Natural killer cell (primary cell): Measurements from ENCODE around the gene HBB. TPM values are rescaled to one million over a fixed set of nuclear protein-coding genes. Genes with fewer than 3 reads are reported as not detected.

Experiments used
- ATAC-seq, 3 donors: fragments of 150-1000 bp in 2 of 3; fragments of 200-7000 bp in 1 of 3; cut with Tn5 transposase; 1 replicate in 1 of 3; 2 replicates in 2 of 3; pipeline ENCODE4 v1.10.0; 2021; ENCODE audit warnings: mild to moderate bottlenecking in 2 of 3, moderate library complexity in 2 of 3
- DNase-seq, 2 donors: peaks; one replicate each; pipeline versions ENCODE4 v3.0.0 to v3.0.0-alpha.2; 2013 to 2021; ENCODE audit warnings: mixed read lengths in 1 of 2
- H3K27ac ChIP-seq: one replicate; pipeline ENCODE4 v1.5.1; 2013; ENCODE audit warnings: mild to moderate bottlenecking, low read length
- H3K27me3 ChIP-seq: one replicate; pipeline ENCODE4 v1.6.1; 2013; ENCODE audit warnings: low read length; ENCODE audit not compliant: control insufficient read depth, insufficient read depth
- H3K36me3 ChIP-seq: one replicate; pipeline ENCODE4 v1.6.1; 2013; ENCODE audit warnings: low read length; ENCODE audit not compliant: control insufficient read depth, insufficient read depth
- H3K4me1 ChIP-seq: one replicate; pipeline ENCODE4 v1.6.1; 2013; ENCODE audit warnings: low read length; ENCODE audit not compliant: control insufficient read depth, insufficient read depth
- H3K4me3 ChIP-seq: one replicate; pipeline ENCODE4 v1.5.1; 2013; ENCODE audit warnings: low read length
- H3K9me3 ChIP-seq: one replicate; pipeline ENCODE4 v1.6.1; 2013; ENCODE audit warnings: low read length; ENCODE audit not compliant: control insufficient read depth, insufficient read depth
- H3K27ac Mint-ChIP-seq, 2 donors: one replicate each; pipeline ENCODE4 v1.8.0; 2022; ENCODE audit warnings: mild to moderate bottlenecking in 2 of 2, mixed read lengths in 2 of 2, moderate library complexity in 1 of 2
- H3K27me3 Mint-ChIP-seq, 2 donors: one replicate each; pipeline ENCODE4 v1.8.0; 2022; ENCODE audit warnings: low read depth in 2 of 2, mixed read lengths in 2 of 2
- H3K36me3 Mint-ChIP-seq: one replicate; pipeline ENCODE4 v1.8.0; 2022; ENCODE audit warnings: mixed read lengths
- H3K4me1 Mint-ChIP-seq, 2 donors: one replicate each; pipeline ENCODE4 v1.8.0; 2022; ENCODE audit warnings: mixed read lengths in 2 of 2
- H3K4me3 Mint-ChIP-seq: one replicate; pipeline ENCODE4 v1.8.0; 2022; ENCODE audit warnings: mild to moderate bottlenecking, moderate library complexity, mixed read lengths
- H3K9me3 Mint-ChIP-seq, 2 donors: one replicate each; pipeline ENCODE4 v1.8.0; 2022; ENCODE audit warnings: mixed read lengths in 2 of 2
- WGBS: methylation state at CpG from one replicate; pipeline ENCODE4 v1.1.7; 2013; ENCODE audit warnings: missing lambda C conversion rate; ENCODE audit not compliant: insufficient coverage; 5-methylcytosine and 5-hydroxymethylcytosine counted together
- intact Hi-C: fragments of 100-400 bp; cut with micrococcal nuclease; formaldehyde crosslinking; loops from one replicate; pipeline ENCODE4 v1.14.2; 2022
- total RNA-seq, 4 donors: library from RNA; stranded (reverse); fragments of 120-200 nt in 1 of 4; gene quantifications; one replicate each; pipeline versions ENCODE4 v1.2.3 to v1.2.4, GENCODE V29; 2013 to 2022
- TF ChIP-seq, protein P1 (sequence below): fragments of 200-600 bp; IDR thresholded peaks from one replicate; pipeline ENCODE4 v1.8.0; 2022; ENCODE audit warnings: antibody characterized with exemption

HBB gene
- total RNA-seq, 3 donors from 2014 or later (not counting 1 experiment from before 2014, with no cell fraction given): 2.6 to 10.6 TPM; not detected in 1

DNA sequence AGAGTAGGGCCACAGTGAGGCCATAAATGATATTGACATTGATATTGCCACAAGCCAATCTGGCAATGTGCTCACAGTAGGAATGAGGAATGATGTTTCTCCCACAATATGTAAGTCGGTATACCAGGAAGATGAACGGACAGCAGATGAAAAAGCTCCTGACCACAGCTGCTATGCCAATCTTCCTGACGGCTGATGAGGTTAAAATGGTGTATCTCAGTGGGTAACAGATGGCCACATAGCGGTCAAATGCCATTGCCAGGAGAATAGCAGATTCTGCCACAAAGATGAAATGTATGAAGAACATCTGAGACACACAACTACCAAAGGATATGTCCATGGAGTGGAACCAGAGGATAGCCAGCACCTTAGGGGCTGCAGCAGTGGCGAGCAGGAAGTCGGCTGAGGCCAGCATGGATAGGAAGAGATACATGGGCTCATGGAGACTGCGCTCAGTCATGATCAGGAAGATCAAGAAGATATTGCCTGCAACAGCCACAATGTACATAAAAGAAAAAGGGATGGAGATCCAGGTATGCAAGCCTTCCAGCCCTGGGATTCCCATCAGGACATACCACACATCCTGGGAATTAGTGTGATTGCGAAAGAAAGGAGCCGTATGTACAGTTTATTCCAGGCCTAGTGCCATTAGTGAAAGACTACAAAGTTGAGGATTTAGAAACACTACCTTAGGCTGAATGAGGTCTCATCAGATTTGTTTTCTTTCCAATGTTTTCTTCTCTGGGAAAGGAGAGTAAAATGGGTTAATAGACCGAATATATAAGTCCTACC, 48.6 kb downstream of the HBB start:
- H3K27me3 Mint-ChIP-seq: no peaks in the 10 kb centered on the region
- Histone ChIP-seq H3K4me1 (no peaks in the 10 kb centered on the region), H3K27me3 (no peaks in the 10 kb centered on the region), H3K4me3 (no peak overlapping the region), H3K27ac (no peak overlapping the region), H3K9me3 (no peaks in the 10 kb centered on the region), H3K36me3 (no peaks in the 10 kb centered on the region)
- H3K27ac Mint-ChIP-seq: no peak overlapping the region
- DNase-seq (no peak), ATAC-seq (no peak)
- no peaks in the 10 kb centered on the region for H3K36me3 Mint-ChIP-seq
- H3K9me3 Mint-ChIP-seq: peaks cover 0 to 2% of the 10 kb centered on the region in 2 donors
- no peaks in the 10 kb centered on the region for H3K4me1 Mint-ChIP-seq
- TF ChIP-seq, protein P1, sequence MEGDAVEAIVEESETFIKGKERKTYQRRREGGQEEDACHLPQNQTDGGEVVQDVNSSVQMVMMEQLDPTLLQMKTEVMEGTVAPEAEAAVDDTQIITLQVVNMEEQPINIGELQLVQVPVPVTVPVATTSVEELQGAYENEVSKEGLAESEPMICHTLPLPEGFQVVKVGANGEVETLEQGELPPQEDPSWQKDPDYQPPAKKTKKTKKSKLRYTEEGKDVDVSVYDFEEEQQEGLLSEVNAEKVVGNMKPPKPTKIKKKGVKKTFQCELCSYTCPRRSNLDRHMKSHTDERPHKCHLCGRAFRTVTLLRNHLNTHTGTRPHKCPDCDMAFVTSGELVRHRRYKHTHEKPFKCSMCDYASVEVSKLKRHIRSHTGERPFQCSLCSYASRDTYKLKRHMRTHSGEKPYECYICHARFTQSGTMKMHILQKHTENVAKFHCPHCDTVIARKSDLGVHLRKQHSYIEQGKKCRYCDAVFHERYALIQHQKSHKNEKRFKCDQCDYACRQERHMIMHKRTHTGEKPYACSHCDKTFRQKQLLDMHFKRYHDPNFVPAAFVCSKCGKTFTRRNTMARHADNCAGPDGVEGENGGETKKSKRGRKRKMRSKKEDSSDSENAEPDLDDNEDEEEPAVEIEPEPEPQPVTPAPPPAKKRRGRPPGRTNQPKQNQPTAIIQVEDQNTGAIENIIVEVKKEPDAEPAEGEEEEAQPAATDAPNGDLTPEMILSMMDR: no peak
- WGBS: 87% methylated on average over 9 of the region's 10 CpGs
- H3K4me3 Mint-ChIP-seq: no peak overlapping the region
- intact Hi-C loops: no loop called here

Other genes with a start within 250 kb of the HBB start
- not detected for gene OR51L1, start 232.2 kb downstream of the HBB start, total RNA-seq
- gene OR52J3, start 180.5 kb downstream of the HBB start, total RNA-seq: not detected
- not detected for gene OR52E2, start 167.4 kb downstream of the HBB start, total RNA-seq
- not detected for gene OR52E1, start 157.5 kb downstream of the HBB start, total RNA-seq
- gene OR52A5, start 88.7 kb downstream of the HBB start, total RNA-seq: not detected
- gene OR52A1, start 72.3 kb downstream of the HBB start, total RNA-seq: not detected
- gene OR51V1, start 26.4 kb downstream of the HBB start, total RNA-seq: not detected
- gene HBD, start 7.4 kb upstream of the HBB start, total RNA-seq: not detected
- not detected for gene HBG1, start 22.8 kb upstream of the HBB start, total RNA-seq
- gene HBG2, start 27.7 kb upstream of the HBB start, total RNA-seq: not detected
- gene HBE1, start 42.9 kb upstream of the HBB start, total RNA-seq: not detected
- not detected for gene OR51B4, start 74.9 kb upstream of the HBB start, total RNA-seq
- not detected for gene OR51B2, start 97.2 kb upstream of the HBB start, total RNA-seq
- not detected for gene OR51B5, start 116.5 kb upstream of the HBB start, total RNA-seq
- not detected for gene OR51B6, start 124.4 kb upstream of the HBB start, total RNA-seq
- not detected for gene OR51M1, start 156.7 kb upstream of the HBB start, total RNA-seq
- not detected for gene OR51Q1, start 195.0 kb upstream of the HBB start, total RNA-seq
- gene OR51I1, start 214.4 kb upstream of the HBB start, total RNA-seq: not detected
- not detected for gene OR51I2, start 222.3 kb upstream of the HBB start, total RNA-seq